ENCODE measurements around the gene CMTM2.

- TF ChIP-seq CTCF (IDR thresholded peaks at IDR 0.05) (no peak), POLR2A (IDR thresholded peaks at IDR 0.05) (no peak)
Observed at GRCh38 chr16:66609139-66609510, 29.9 kb downstream of the CMTM2 start.
